T-helper 17 cell (primary cell): ENCODE results near the gene MARCHF7. TPM values are rescaled to one million over a fixed set of nuclear protein-coding genes. Genes with fewer than 3 reads are reported as not detected.
"Not testable (repeated sequence)": the region's sequence is repeated elsewhere in the genome, so short reads cannot be mapped to it uniquely, and the experiment has no call there.

Source experiments
- ATAC-seq: fragments of 150-1000 bp; cut with Tn5 transposase; 2 replicates; pipeline ENCODE4 v1.10.0; 2021; ENCODE audit warnings: mild to moderate bottlenecking, moderate library complexity
- DNase-seq, 3 donors: peaks; one replicate each; pipeline versions ENCODE4 v3.0.0 to v3.0.0-alpha.2; 2020 to 2021
- H3K9me3 ChIP-seq: one replicate; pipeline ENCODE4 v1.7.0; 2013; ENCODE audit warnings: low read length, mild to moderate bottlenecking; ENCODE audit not compliant: control insufficient read depth, poor library complexity, severe bottlenecking
- H3K27ac Mint-ChIP-seq: one replicate; pipeline ENCODE4 v1.8.0; 2022; ENCODE audit warnings: mild to moderate bottlenecking, moderate library complexity, mixed read lengths
- H3K27me3 Mint-ChIP-seq: one replicate; pipeline ENCODE4 v1.8.0; 2022; ENCODE audit warnings: mixed read lengths
- H3K36me3 Mint-ChIP-seq: one replicate; pipeline ENCODE4 v1.8.0; 2022; ENCODE audit warnings: low read depth, mixed read lengths
- H3K4me1 Mint-ChIP-seq: one replicate; pipeline ENCODE4 v1.8.0; 2022; ENCODE audit warnings: mild to moderate bottlenecking, mixed read lengths
- H3K4me3 Mint-ChIP-seq: one replicate; pipeline ENCODE4 v1.8.0; 2022; ENCODE audit warnings: mild to moderate bottlenecking, moderate library complexity, mixed read lengths
- total RNA-seq, 4 donors: library from RNA in 2 of 4; stranded (reverse) in 2 of 4; gene quantifications; one replicate each; pipeline ENCODE4 v1.2.3 and lab custom pipeline; 2022 to 2026

Gene MARCHF7, protein sequence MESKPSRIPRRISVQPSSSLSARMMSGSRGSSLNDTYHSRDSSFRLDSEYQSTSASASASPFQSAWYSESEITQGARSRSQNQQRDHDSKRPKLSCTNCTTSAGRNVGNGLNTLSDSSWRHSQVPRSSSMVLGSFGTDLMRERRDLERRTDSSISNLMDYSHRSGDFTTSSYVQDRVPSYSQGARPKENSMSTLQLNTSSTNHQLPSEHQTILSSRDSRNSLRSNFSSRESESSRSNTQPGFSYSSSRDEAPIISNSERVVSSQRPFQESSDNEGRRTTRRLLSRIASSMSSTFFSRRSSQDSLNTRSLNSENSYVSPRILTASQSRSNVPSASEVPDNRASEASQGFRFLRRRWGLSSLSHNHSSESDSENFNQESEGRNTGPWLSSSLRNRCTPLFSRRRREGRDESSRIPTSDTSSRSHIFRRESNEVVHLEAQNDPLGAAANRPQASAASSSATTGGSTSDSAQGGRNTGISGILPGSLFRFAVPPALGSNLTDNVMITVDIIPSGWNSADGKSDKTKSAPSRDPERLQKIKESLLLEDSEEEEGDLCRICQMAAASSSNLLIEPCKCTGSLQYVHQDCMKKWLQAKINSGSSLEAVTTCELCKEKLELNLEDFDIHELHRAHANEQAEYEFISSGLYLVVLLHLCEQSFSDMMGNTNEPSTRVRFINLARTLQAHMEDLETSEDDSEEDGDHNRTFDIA
- total RNA-seq (10 to 100 TPM; 62.0 to 69.4 TPM), total RNA-seq (lab: John Stamatoyannopoulos, UW) (131 to 220 reads per million in 2 donors)

GRCh38 chr2:159712143-159712928 lies at the start of gene MARCHF7:
Gene MARCHF7, plus strand, starts transcription at chr2:159712506. Its CDS starts 16,517 bp downstream, at chr2:159729023.
- Mint-ChIP-seq H3K27me3 (no peaks in the 10 kb centered on the region), H3K4me1 (peaks cover 38% of the 10 kb centered on the region), H3K4me3 (peak within 1 kb of the TSS; percentile 99), H3K27ac (peak within 1 kb of the TSS; percentile 99), H3K36me3 (peaks cover 11% of the 10 kb centered on the region)
- ATAC-seq (peak; percentile 91), DNase-seq (peak; percentile 92 to 98 (median 93))
- no peaks in the 10 kb centered on the region for H3K9me3 ChIP-seq

DNA sequence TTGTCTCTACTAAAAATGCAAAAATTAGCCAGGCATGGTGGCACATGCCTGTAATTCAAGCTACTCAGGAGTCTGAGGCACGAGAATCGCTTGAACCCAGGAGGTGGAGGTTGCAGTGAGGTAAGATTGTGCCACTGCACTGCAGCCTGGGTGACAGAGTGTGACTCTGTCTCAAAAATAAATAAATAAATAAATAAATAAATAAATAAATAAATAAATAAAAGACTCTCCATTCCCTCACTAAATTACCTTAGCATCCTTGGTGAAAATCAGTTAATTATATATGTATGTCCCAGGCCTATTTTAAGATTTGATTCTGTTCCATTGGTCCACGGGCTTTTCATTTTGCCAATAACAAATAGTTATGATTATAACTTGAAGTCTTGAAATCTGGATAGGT lies 44.9 kb upstream of the MARCHF7 start:
- H3K27me3 Mint-ChIP-seq, H3K9me3 ChIP-seq, H3K4me3 Mint-ChIP-seq, H3K27ac Mint-ChIP-seq, DNase-seq, ATAC-seq, H3K36me3 Mint-ChIP-seq, H3K4me1 Mint-ChIP-seq: not testable (repeated sequence)

DNA sequence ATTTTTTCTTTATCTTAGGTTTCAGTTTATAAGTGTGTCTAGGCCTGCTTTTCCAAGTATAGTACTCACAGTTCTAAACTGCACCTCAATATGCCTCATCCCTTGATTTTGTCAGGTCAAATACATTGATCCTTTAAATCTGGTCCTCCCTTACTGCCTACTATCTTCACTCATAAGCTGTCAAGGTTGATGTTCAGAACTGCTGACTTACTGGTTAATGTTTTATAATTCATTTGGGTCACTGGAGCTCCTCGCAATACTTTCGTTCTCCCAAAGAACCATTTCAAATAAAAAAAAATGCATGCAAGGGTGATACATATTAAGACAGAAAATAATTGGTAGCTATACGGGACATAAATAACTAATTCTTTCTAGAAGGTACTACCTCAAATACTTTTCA lies 41.3 kb upstream of the MARCHF7 start:
- Mint-ChIP-seq H3K27me3 (no peaks in the 10 kb centered on the region), H3K36me3 (peaks cover 2% of the 10 kb centered on the region), H3K27ac (no peak overlapping the region), H3K4me3 (no peak overlapping the region), H3K4me1 (no peaks in the 10 kb centered on the region)
- ATAC-seq (no peak), DNase-seq (no peak)
- no peaks in the 10 kb centered on the region for H3K9me3 ChIP-seq

DNA sequence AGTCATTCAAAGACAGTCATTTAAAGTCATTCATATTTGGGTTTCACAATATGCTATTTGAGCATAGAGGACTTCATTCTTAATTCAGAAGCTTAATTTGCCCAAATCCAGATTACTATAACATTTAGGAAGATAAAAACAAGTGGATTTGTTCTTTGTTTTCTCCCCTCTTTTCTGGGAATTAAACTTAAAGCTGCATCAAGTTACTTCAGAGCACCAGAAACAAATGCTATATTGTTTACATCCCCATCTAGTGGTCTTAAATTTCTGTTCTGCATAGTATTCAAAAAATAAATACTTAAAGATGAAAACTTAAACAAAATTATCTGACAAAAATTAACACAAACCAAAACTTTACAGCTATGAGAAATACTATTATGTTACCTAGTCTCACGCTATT lies 34.7 kb upstream of the MARCHF7 start:
- Mint-ChIP-seq H3K4me3 (no peak overlapping the region), H3K27me3 (no peaks in the 10 kb centered on the region), H3K36me3 (peaks cover 2% of the 10 kb centered on the region), H3K4me1 (peaks cover 2% of the 10 kb centered on the region), H3K27ac (no peak overlapping the region)
- H3K9me3 ChIP-seq = no peaks in the 10 kb centered on the region
- ATAC-seq = no peak
- DNase-seq = no peak

DNA sequence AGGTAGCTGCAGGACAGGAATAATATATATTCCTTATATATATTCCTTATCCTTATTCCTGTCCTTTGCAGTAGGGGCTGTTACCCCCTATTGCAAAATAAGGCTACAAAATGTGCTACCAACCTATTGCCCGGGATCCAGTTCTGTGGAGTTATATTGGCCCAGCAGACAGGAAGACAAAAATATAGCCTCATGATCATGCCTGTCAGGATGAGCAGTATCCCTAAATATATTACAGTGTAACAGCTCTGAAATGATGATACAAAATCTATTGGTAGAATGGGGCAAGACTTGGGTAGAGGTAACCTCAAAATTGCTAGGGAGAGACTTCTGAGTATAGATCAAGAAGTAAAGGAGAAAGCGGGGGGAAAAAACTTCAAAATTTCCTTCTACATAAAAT lies 31.6 kb upstream of the MARCHF7 start:
- no peaks in the 10 kb centered on the region for H3K36me3 Mint-ChIP-seq

DNA sequence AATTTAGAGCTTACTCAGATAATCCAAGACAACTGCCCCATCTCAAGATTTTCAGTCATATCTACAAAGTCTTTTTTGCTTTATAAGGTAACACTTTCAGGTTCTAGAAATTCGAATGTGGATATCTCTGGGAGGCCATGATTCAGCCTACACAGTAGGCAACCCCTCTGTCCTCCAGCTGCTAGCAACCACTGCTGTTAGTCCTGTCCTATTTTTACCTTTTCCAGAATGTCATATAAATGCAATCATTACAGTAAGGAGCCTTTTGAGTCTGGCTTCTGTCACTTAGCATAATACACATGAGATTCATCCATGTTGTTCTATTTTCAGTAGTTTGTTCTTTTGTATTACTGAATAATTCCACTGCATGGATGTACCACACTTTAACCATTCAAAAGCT lies 28.5 kb upstream of the MARCHF7 start:
- Mint-ChIP-seq H3K27me3 (no peaks in the 10 kb centered on the region), H3K4me3 (no peak overlapping the region), H3K36me3 (no peaks in the 10 kb centered on the region), H3K27ac (no peak overlapping the region), H3K4me1 (peaks cover 2% of the 10 kb centered on the region)
- no peak for DNase-seq
- ATAC-seq = no peak
- no peaks in the 10 kb centered on the region for H3K9me3 ChIP-seq

More for the DNA sequence above, 31.6 kb upstream of the MARCHF7 start:
- ATAC-seq (no peak), DNase-seq (no peak)
- H3K27me3 Mint-ChIP-seq = no peaks in the 10 kb centered on the region
- no peak overlapping the region for H3K27ac Mint-ChIP-seq
- no peaks in the 10 kb centered on the region for H3K9me3 ChIP-seq
- peaks cover 2% of the 10 kb centered on the region for H3K4me1 Mint-ChIP-seq
- no peak overlapping the region for H3K4me3 Mint-ChIP-seq

- peaks cover 2% of the 10 kb centered on the region for H3K4me1 Mint-ChIP-seq
- DNase-seq (no peak), ATAC-seq (no peak)
- no peak overlapping the region for H3K4me3 Mint-ChIP-seq
- no peaks in the 10 kb centered on the region for H3K36me3 Mint-ChIP-seq
- no peaks in the 10 kb centered on the region for H3K27me3 Mint-ChIP-seq
- no peaks in the 10 kb centered on the region for H3K9me3 ChIP-seq
- no peak overlapping the region for H3K27ac Mint-ChIP-seq
Observed at GRCh38 chr2:159684796-159685195, 27.5 kb upstream of the MARCHF7 start.

GRCh38 chr2:159694500-159695040 lies 17.7 kb upstream of the MARCHF7 start:
- ATAC-seq (no peak), DNase-seq (no peak)
- no peaks in the 10 kb centered on the region for H3K9me3 ChIP-seq
- no peaks in the 10 kb centered on the region for H3K27me3 Mint-ChIP-seq
- H3K36me3 Mint-ChIP-seq = peaks cover 2% of the 10 kb centered on the region
- no peak overlapping the region for H3K27ac Mint-ChIP-seq
- H3K4me3 Mint-ChIP-seq = no peak overlapping the region
- no peaks in the 10 kb centered on the region for H3K4me1 Mint-ChIP-seq

DNA sequence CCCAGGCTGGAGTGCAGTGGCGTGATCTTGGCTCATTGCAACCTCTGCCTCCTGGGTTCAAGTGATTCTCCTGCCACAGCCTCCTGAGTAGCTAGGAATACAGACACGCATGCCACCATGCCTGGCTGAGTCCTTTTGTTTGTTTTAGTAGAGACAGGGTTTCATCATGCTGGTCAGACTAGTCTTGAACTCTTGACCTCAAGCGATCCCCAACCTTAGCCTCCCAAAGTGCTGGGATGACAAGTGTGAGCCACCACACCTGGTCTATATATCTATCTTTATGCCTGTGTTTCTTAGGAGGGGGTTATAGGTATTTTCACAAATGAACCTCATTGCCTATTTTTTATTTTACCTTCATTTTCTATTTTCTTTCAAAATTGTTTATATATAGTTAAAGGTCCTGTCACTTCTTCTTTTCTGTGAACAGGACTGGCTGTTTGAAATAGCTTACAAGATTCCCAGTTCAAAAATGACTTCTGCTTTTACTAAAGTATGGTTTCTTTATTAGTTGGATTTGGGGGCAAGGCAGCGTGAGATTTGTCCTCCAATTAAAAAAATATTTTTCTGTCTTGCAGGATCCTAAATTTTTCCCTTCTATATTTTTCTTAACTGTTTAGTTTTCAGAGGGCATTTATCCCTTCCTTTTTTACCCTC lies 16.4 kb upstream of the MARCHF7 start:
- H3K4me1 Mint-ChIP-seq = no peaks in the 10 kb centered on the region
- H3K9me3 ChIP-seq = no peaks in the 10 kb centered on the region
- no peaks in the 10 kb centered on the region for H3K27me3 Mint-ChIP-seq
- H3K27ac Mint-ChIP-seq = no peak overlapping the region
- ATAC-seq (no peak), DNase-seq (no peak)
- no peak overlapping the region for H3K4me3 Mint-ChIP-seq
- peaks cover 2% of the 10 kb centered on the region for H3K36me3 Mint-ChIP-seq

- ATAC-seq (no peak), DNase-seq (no peak)
- Mint-ChIP-seq H3K4me3 (no peak overlapping the region), H3K4me1 (no peaks in the 10 kb centered on the region), H3K27me3 (no peaks in the 10 kb centered on the region), H3K27ac (no peak overlapping the region), H3K36me3 (peaks cover 2% of the 10 kb centered on the region)
- H3K9me3 ChIP-seq = no peaks in the 10 kb centered on the region
Observed at GRCh38 chr2:159703491-159703890, 8.8 kb upstream of the MARCHF7 start.

GRCh38 chr2:159706385-159706980 lies 5.8 kb upstream of the MARCHF7 start:
- no peaks in the 10 kb centered on the region for H3K9me3 ChIP-seq
- Mint-ChIP-seq H3K27me3 (no peaks in the 10 kb centered on the region), H3K27ac (no peak overlapping the region), H3K4me3 (no peak overlapping the region), H3K4me1 (peaks cover 4% of the 10 kb centered on the region), H3K36me3 (peaks cover 10% of the 10 kb centered on the region)
- ATAC-seq (no peak), DNase-seq (no peak)

- no peak overlapping the region for H3K4me3 Mint-ChIP-seq
- H3K27me3 Mint-ChIP-seq = no peaks in the 10 kb centered on the region
- H3K4me1 Mint-ChIP-seq = peaks cover 8% of the 10 kb centered on the region
- no peak for DNase-seq
- H3K36me3 Mint-ChIP-seq = peaks cover 14% of the 10 kb centered on the region
- no peak overlapping the region for H3K27ac Mint-ChIP-seq
- H3K9me3 ChIP-seq = no peaks in the 10 kb centered on the region
- ATAC-seq = no peak
Observed at GRCh38 chr2:159708066-159708760, 4.1 kb upstream of the MARCHF7 start.
